GM18867 (cell line): Measurements from ENCODE around the gene CIAO1.
"Not testable (repeated sequence)": the region's sequence is repeated elsewhere in the genome, so short reads cannot be mapped to it uniquely, and the experiment has no call there.

Experiments
- ATAC-seq: cut with Tn5 transposase; IDR thresholded peaks from one replicate; pipeline ENCODE4 v1.9.1; 2021; ENCODE audit warnings: mild to moderate bottlenecking, moderate library complexity; ENCODE audit not compliant: unreplicated experiment

Gene CIAO1

DNA sequence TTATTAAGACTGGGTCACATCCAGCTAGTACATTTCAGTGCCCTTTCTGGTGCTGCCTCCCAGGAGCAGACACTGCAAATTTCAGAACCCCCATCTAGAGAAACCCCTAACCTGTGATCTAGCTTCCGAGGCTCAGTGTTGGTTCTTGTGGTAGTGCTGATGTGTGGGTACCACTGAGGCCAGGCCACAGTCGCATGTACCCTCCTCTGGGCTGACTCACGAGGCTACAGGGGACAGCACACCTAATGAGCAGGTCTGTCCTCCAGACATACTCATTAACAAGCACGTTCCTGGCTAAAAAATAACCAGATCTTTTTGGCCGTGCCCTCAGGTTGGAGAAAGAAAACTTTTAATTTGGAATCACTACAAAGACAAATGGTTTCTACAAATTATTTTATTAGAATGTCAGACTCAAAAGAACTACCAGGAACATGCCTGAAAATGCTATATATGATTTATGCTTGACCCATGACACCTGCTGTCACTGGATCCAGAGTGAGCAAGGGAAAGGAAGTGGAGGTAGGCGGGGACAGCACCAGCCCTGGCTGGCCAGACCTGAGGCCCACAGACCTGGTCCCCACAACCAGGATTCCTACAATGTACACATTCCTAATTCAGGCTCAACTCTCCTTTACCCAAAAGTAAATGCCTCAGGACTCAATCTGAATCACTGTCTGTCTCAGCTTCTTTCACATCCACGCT is 8.5 kb downstream of the CIAO1 start:
- no peak for ATAC-seq

DNA sequence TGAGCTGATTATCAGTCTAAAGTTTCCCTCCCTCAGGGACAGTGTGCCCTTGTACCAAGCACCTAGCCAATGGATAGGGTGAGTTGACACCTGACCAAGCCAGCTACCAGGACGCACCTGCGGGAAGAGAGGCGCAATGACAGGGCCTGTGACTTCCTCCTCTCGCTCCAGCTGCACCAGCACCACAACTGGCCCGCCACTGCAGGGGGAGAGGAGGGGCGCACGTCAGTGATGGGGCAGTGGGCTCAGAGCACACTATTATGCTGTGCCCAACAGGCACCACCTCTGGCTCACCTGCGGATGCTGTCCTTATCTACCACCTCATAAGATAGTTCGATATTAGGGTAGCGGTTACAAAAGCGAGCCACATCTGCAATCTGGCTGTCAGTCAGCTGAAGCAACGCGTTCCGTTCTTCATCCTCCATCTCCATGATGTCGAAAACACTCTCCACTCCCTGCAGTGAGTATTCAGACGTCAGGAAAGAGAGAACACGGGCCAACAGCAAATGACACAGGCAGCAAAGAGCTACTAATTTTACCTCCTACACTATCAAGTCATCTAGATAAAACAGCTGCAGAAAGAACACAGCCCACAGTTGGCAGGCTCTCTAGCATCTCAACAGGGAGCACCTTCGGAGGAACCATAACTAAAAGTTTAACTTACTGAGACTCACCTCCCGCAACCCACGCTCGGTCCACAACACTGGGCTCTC is 10.9 kb downstream of the CIAO1 start:
- no peak for ATAC-seq

DNA sequence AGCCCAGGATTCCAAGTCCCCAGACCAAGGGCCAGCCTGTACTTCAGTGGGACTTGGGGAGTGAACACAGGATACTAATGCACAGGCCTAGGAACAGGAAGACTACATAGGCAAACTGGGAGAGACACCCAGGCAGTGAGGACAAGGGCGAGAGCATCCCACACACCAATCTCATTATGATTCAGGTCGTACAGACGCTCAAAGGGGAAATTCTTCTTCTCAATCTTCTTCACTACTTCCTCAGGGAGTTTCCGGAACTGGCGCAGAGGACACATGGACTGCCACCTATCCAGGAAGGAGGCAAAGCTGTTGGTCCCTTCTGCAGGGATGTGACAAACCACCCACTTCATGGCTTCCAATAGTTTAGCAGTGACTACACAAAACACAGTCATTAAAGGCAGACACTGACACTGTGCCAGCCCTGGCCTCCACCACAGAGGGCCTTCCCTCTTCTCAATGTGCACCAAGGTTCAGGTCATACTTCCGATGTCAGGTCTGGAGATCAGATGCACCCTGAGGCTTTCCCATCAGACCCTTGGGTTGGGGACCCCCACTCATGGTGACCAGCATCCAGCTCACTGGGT is 21.3 kb downstream of the CIAO1 start:
- no peak for ATAC-seq

GRCh38 chr2:96291751-96292150 is 25.7 kb downstream of the CIAO1 start:
- ATAC-seq: no peak

- not testable (repeated sequence) for ATAC-seq
Observed at GRCh38 chr2:96294271-96294670, 28.2 kb downstream of the CIAO1 start.

- ATAC-seq: no peak
Observed at GRCh38 chr2:96296925-96297324, 30.9 kb downstream of the CIAO1 start.

- ATAC-seq: no peak
Observed at GRCh38 chr2:96301865-96302264, 35.8 kb downstream of the CIAO1 start.

DNA sequence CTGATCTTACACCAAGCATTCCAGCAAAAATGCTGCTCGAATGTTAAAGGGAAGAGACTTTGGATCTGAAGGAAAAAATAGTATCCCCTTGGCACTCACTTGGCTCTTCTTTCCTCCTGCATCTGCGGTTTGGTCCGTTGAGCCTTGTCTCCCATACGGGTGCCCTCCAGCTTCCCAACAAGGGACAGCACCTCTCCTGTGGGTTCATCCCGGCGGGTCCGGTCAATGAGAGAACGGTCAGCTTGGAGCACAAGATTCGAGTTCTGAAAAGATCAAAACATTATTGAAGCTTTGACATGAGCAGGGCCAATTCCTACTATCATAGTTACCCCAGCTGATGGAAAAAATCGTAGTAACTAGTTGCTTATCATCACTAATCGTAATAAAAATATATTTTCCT is 38.6 kb downstream of the CIAO1 start:
- ATAC-seq: no peak

DNA sequence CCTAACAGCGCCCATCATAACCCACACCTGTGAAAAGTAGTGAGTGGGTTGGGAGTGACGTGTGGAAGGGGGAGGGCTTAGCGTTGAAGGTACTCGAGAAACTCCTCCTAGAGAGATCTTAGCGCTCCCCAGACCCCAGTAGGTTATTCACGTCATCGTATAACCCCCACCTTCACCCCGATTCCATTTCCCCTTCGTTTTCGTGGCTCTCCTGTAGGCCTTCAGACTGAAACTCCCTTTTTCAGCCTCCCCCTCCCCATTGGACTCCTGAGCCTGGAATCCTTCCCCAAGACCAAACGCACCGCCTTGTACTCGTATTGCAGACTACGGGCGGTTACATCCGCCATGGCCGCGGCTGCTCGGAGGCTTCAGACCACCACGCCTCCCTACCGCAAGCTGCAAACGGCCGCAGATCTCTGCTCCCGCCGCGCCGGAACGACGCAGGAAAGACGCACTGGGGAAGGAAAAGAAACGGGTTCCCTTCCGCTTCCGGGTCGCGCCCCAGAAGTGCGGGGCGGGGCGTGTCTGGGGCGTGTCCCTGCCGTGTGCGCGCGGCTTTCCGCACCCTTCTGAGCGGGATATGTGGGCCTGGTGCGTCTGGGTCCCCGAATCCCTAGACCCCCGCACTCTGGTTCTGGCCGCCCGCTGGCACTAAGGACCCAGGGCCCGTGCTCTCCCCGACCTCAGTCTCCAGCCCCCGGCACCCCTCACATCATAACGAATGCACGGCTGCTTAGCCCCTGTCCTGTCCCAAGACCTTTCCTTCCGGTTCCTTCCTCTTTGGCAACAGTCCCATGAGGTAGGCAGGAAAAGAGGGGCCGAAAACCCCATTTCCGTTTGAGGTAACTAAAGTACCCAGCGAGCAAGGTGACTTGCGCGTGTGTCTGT is 39.3 kb downstream of the CIAO1 start, which contains the start of gene SNRNP200:
Gene SNRNP200, minus strand, starts transcription at position 456 of the 888 bp plus-strand sequence. Its CDS starts 109 bp downstream, at position 347.
- ATAC-seq: peak; percentile 94

- ATAC-seq: no peak
Observed at GRCh38 chr2:96305979-96306308, 39.9 kb downstream of the CIAO1 start.

- ATAC-seq: no peak
Observed at GRCh38 chr2:96306370-96306769, 40.3 kb downstream of the CIAO1 start.

DNA sequence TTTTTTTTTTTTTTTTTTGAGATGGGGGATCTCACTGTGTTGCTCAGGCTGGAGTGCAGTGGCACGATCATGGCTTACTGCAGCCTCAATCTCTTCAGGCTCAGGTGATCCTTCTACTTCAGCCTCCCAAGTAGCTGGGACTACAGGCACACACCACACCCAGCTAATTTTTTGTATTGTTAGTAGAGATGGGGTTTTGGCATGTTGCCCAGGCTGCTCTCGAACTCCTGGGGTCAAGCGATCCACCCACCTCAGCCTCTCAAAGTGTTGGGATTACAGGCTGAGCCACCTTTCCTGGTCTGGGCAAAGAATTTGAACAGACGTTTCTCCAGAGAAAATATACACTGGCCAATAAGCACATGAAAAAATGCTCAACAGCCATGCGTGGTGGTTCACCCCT is 42.2 kb downstream of the CIAO1 start:
- no peak for ATAC-seq

- no peak for ATAC-seq
Observed at GRCh38 chr2:96315005-96315399, 49.0 kb downstream of the CIAO1 start.

GRCh38 chr2:96315400-96316071 is 49.5 kb downstream of the CIAO1 start:
- no peak for ATAC-seq

GRCh38 chr2:96316999-96317398 is 51.0 kb downstream of the CIAO1 start:
- ATAC-seq: no peak

GRCh38 chr2:96317584-96317997 is 51.6 kb downstream of the CIAO1 start:
- no peak for ATAC-seq

- no peak for ATAC-seq
Observed at GRCh38 chr2:96318723-96319122, 52.7 kb downstream of the CIAO1 start.

GRCh38 chr2:96319396-96319795 is 53.4 kb downstream of the CIAO1 start:
- no peak for ATAC-seq

DNA sequence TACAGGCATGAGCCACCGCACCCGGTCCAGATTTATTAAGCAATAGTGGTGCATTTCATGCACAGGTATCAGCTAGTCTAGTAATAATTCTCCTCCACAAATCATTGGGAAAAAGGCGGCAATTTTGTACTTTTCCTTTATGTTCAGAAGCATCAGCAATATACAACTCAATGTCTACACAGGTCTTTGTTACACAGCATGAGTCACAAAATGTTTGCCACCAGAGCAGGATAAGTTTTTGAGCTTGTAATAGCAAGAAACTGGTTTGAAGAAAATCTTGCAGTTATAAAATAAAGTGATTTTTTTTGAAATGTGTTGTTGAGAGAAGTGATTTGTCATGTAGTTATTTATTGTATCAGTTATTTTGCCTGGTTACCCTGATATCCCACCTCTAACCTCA is 54.3 kb downstream of the CIAO1 start:
- no peak for ATAC-seq

DNA sequence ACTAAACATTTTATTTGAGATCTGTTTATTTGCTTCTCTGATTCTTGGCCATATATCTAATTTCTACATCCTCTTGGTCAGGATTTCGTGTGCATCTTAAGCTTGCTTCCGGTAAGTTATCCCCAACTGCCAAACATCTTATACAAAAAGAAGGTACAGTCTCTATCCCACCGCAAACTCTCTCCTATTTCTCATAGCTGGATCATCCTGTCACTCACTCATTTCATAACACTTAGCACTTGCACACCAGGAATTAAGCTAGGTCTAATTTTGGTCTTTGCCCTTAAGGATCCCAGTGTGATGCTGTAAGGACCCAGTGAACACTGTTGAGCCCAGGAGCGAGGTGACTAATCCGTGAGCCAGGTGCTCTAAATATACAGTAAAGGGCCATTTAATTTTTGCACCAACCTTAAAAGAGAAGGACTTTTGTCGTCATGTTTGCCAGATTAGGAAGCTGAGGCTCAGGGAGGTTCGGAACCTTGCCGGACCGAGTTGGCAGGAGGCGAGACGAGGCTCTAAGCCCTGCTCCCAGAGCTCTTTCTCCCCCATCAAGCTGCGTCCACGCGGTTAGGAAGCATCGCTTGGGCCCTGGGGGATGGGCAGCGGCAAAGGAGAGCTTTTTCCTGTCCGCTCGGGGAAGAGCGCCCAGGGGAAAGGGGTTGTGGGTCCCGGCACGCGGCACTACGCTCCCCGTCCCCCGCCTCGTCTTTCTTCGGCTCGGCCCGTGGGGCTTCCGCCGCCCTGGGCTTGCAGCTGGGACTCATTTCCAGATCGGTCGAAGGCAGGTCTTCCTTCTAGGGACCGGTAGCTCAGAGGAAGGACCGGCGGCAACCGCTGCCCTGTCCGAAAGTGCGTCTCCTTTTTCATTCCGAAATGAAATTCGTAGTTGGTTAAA is 55.0 kb downstream of the CIAO1 start:
- ATAC-seq: peak; percentile 29
